Fibroblast of villous mesenchyme (primary cell): ENCODE results near the gene TEX51. TPM values are rescaled to one million over a fixed set of nuclear protein-coding genes. Genes with fewer than 3 reads are reported as not detected.

Experiments used
- DNase-seq: peaks from one replicate; pipeline ENCODE4 v3.0.0-alpha.2; 2010; ENCODE audit warnings: low read depth
- H3K4me3 ChIP-seq: 2 replicates; pipeline ENCODE4 v1.5.1; 2011; ENCODE audit warnings: low read depth, mild to moderate bottlenecking, low read length
- CTCF ChIP-seq: IDR thresholded peaks from 2 replicates; pipeline ENCODE4 v1.5.1; 2012; ENCODE audit warnings: low read depth, mild to moderate bottlenecking, low read length; ENCODE audit not compliant: insufficient read depth
- total RNA-seq: library from RNA; depleted of rRNA; stranded (reverse); fragments of >200 nt; gene quantifications from 2 replicates; pipeline ENCODE4 v1.2.3, GENCODE V29; 2012

The TEX51 gene
- total RNA-seq, 1 donor = not detected

- no peak for DNase-seq
- no peak overlapping the region for H3K4me3 ChIP-seq
- TF ChIP-seq CTCF = no peak
These were observed 51.8 kb downstream of the TEX51 start for GRCh38 chr2:126950504-126950903.

Other genes with a start within 250 kb of the TEX51 start
- gene GYPC, start 242.7 kb upstream of the TEX51 start, total RNA-seq = 161 TPM in 2 replicates
- gene BIN1, start 208.3 kb downstream of the TEX51 start, total RNA-seq = 75.6 and 85.4 TPM in 2 replicates